ENCODE measurements around the gene SYNM. TPM values are rescaled to one million over a fixed set of nuclear protein-coding genes. Genes with fewer than 3 reads are reported as not detected.

The SYNM gene
- total and polyA plus RNA-seq, 5 experiments from 2014 or later, result 0.08 to 1.1 (median 0.82) TPM; not detected in 1

- Mint-ChIP-seq H3K27ac (peak overlapping the region in 2 of 10 donors; percentile 29 to 56), H3K36me3 (no peaks in the 10 kb centered on the region), H3K9me3 (no peaks in the 10 kb centered on the region), H3K4me1 (peaks cover 4 to 6% (median 5%) of the 10 kb centered on the region in 4 donors), H3K27me3 (peaks cover 24 to 72% (median 42%) of the 10 kb centered on the region in 5 donors), H3K4me3 (peak overlapping the region in 4 of 10 donors; percentile 33 to 56 (median 43))
- ATAC-seq (peak in 1 of 2 donors; percentile 25), DNase-seq (peak in 5 of 10 donors; percentile 9 to 34 (median 12))
- POLR2A ChIA-PET, result interaction anchor here (0.7 kb wide), 1 partner anchor 284 kb away, joined by 3 read pairs; no protein-coding TSS in a partner anchor
These were observed 4.4 kb upstream of the SYNM start for GRCh38 chr15:99100245-99101173.

GRCh38 chr15:99101501-99101900 lies 3.4 kb upstream of the SYNM start:
- Mint-ChIP-seq H3K4me3 (no peak overlapping the region), H3K36me3 (no peaks in the 10 kb centered on the region), H3K27me3 (peaks cover 20 to 66% (median 37%) of the 10 kb centered on the region in 5 donors), H3K27ac (no peak overlapping the region), H3K9me3 (no peaks in the 10 kb centered on the region), H3K4me1 (peaks cover 4 to 10% (median 7%) of the 10 kb centered on the region in 4 donors)
- no peak for ATAC-seq
- no peak for DNase-seq
- POLR2A ChIA-PET, result interaction anchor here (0.7 kb wide), 1 partner anchor 283 kb away, joined by 3 read pairs; no protein-coding TSS in a partner anchor

GRCh38 chr15:99102332-99103235 lies 2.3 kb upstream of the SYNM start:
- Mint-ChIP-seq H3K36me3 (no peaks in the 10 kb centered on the region), H3K27me3 (peaks cover 26 to 70% (median 44%) of the 10 kb centered on the region in 5 donors), H3K27ac (no peak overlapping the region), H3K4me3 (no peak overlapping the region), H3K9me3 (no peaks in the 10 kb centered on the region), H3K4me1 (peaks cover 4 to 12% (median 8%) of the 10 kb centered on the region in 4 donors)
- POLR2A ChIA-PET, result no interaction called here
- peak in 1 of 10 donors; percentile 37 for DNase-seq
- ATAC-seq, result no peak

GRCh38 chr15:99103279-99103678 lies 1.6 kb upstream of the SYNM start:
- no peak overlapping the region for H3K27ac Mint-ChIP-seq
- no peaks in the 10 kb centered on the region for H3K36me3 Mint-ChIP-seq
- POLR2A ChIA-PET, result no interaction called here

GRCh38 chr15:99105514-99106341 lies 848 bp downstream of the SYNM start:
- POLR2A ChIA-PET, result no interaction called here
- peaks cover 20 to 48% (median 39%) of the 10 kb centered on the region in 5 donors for H3K27me3 Mint-ChIP-seq
- peak overlapping the region; percentile 34 to 75 (median 58) for H3K4me3 Mint-ChIP-seq
- H3K36me3 Mint-ChIP-seq, result no peaks in the 10 kb centered on the region
- ATAC-seq, result peak; percentile 27 to 54
- peak overlapping the region in 4 of 10 donors; percentile 71 to 86 (median 77) for H3K27ac Mint-ChIP-seq
- peak in 3 of 10 donors; percentile 2 to 16 (median 15) for DNase-seq
- H3K9me3 Mint-ChIP-seq, result no peaks in the 10 kb centered on the region
- peaks cover 2 to 11% (median 9%) of the 10 kb centered on the region in 4 donors for H3K4me1 Mint-ChIP-seq

More at GRCh38 chr15:99103279-99103678, 1.6 kb upstream of the SYNM start:
- no peaks in the 10 kb centered on the region for H3K9me3 Mint-ChIP-seq
- no peak for DNase-seq
- no peak for ATAC-seq
- peak overlapping the region in 4 of 10 donors; percentile 22 to 48 (median 30) for H3K4me3 Mint-ChIP-seq
- H3K4me1 Mint-ChIP-seq, result peaks cover 4 to 12% (median 8%) of the 10 kb centered on the region in 4 donors
- H3K27me3 Mint-ChIP-seq, result peaks cover 26 to 69% (median 45%) of the 10 kb centered on the region in 5 donors

- peak overlapping the region in 6 of 10 donors; percentile 16 to 86 (median 77) for H3K27ac Mint-ChIP-seq
- peak; percentile 49 to 55 for ATAC-seq
- POLR2A ChIA-PET, result no interaction called here
These were observed 1.7 kb downstream of the SYNM start for GRCh38 chr15:99106417-99107220.

GRCh38 chr15:99108993-99109392 lies 4.1 kb downstream of the SYNM start:
- ATAC-seq (no peak), DNase-seq (no peak)
- Mint-ChIP-seq H3K27ac (no peak overlapping the region), H3K4me3 (peak overlapping the region in 1 of 10 donors; percentile 4), H3K36me3 (no peaks in the 10 kb centered on the region), H3K9me3 (no peaks in the 10 kb centered on the region), H3K27me3 (peaks cover 6 to 27% (median 15%) of the 10 kb centered on the region in 5 donors), H3K4me1 (peaks cover 0 to 17% (median 15%) of the 10 kb centered on the region in 4 donors)
- POLR2A ChIA-PET, result no interaction called here

More at GRCh38 chr15:99106417-99107220, 1.7 kb downstream of the SYNM start:
- peaks cover 2 to 17% (median 15%) of the 10 kb centered on the region in 4 donors for H3K4me1 Mint-ChIP-seq
- peak in 5 of 10 donors; percentile 3 to 54 (median 25) for DNase-seq
- no peaks in the 10 kb centered on the region for H3K36me3 Mint-ChIP-seq
- H3K27me3 Mint-ChIP-seq, result peaks cover 20 to 44% (median 35%) of the 10 kb centered on the region in 5 donors
- peak overlapping the region; percentile 19 to 75 (median 55) for H3K4me3 Mint-ChIP-seq
- H3K9me3 Mint-ChIP-seq, result no peaks in the 10 kb centered on the region

GRCh38 chr15:99109555-99110021 lies 4.7 kb downstream of the SYNM start:
- Mint-ChIP-seq H3K27ac (peak overlapping the region in 1 of 10 donors; percentile 42), H3K27me3 (peaks cover 6 to 25% (median 14%) of the 10 kb centered on the region in 5 donors), H3K4me1 (peaks cover 0 to 17% (median 14%) of the 10 kb centered on the region in 4 donors), H3K36me3 (no peaks in the 10 kb centered on the region), H3K4me3 (no peak overlapping the region), H3K9me3 (no peaks in the 10 kb centered on the region)
- POLR2A ChIA-PET, result no interaction called here
- DNase-seq, result no peak
- ATAC-seq, result no peak

- ATAC-seq, result no peak
- DNase-seq, result no peak
- Mint-ChIP-seq H3K9me3 (no peaks in the 10 kb centered on the region), H3K27me3 (peaks cover 6 to 21% (median 14%) of the 10 kb centered on the region in 5 donors), H3K27ac (peak overlapping the region in 1 of 10 donors; percentile 42), H3K4me1 (peaks cover 0 to 17% (median 13%) of the 10 kb centered on the region in 4 donors), H3K4me3 (no peak overlapping the region), H3K36me3 (no peaks in the 10 kb centered on the region)
- POLR2A ChIA-PET, result no interaction called here
These were observed 5.2 kb downstream of the SYNM start for GRCh38 chr15:99110093-99110492.

GRCh38 chr15:99110581-99111320 lies 5.9 kb downstream of the SYNM start:
- Mint-ChIP-seq H3K27ac (no peak overlapping the region), H3K27me3 (peaks cover 6 to 19% (median 14%) of the 10 kb centered on the region in 5 donors), H3K4me3 (no peak overlapping the region), H3K36me3 (no peaks in the 10 kb centered on the region), H3K9me3 (no peaks in the 10 kb centered on the region), H3K4me1 (peaks cover 0 to 17% (median 13%) of the 10 kb centered on the region in 4 donors)
- ATAC-seq, result no peak
- DNase-seq, result no peak
- POLR2A ChIA-PET, result no interaction called here
